Body of pancreas (tissue), 4 donors: Measurements from ENCODE around the gene APOB.

Experiments
- POLR2A ChIP-seq, 3 donors: fragments of 450-650 bp; IDR thresholded peaks; one replicate each; pipeline ENCODE4 v1.6.1; 2016; ENCODE audit warnings: antibody characterized with exemption in 3 of 3, mild to moderate bottlenecking in 2 of 3
- TF ChIP-seq, protein P1 (sequence below), 7 experiments: fragments of 450-650 bp in 4 of 7; fragments of 200-600 bp in 3 of 7; sonication (generic) in 3 of 7; IDR thresholded peaks; one replicate each; pipeline ENCODE4 v1.5.1; 2016 to 2019; ENCODE audit warnings: antibody characterized with exemption in 7 of 7

DNA sequence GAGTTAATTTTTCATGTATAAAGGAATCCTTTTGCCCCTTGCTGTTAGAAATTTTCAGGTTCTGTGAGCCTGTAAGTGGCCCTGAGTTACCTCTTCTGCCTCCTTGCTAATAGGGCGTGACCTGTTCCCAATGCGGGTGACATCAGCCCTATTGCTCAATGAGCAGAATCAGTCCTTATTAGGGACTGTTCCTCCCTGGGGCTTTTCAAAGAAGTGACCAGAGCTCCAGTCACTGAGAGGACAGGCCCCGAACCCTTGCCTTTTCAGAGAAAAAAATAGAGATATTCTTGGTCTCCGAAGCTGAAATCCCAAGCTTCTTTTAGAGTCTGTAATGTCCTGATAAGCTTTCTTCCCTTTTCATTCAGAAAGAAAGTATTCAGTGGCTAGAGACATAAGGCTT, 8.2 kb upstream of the APOB start:
- TF ChIP-seq, protein P1, sequence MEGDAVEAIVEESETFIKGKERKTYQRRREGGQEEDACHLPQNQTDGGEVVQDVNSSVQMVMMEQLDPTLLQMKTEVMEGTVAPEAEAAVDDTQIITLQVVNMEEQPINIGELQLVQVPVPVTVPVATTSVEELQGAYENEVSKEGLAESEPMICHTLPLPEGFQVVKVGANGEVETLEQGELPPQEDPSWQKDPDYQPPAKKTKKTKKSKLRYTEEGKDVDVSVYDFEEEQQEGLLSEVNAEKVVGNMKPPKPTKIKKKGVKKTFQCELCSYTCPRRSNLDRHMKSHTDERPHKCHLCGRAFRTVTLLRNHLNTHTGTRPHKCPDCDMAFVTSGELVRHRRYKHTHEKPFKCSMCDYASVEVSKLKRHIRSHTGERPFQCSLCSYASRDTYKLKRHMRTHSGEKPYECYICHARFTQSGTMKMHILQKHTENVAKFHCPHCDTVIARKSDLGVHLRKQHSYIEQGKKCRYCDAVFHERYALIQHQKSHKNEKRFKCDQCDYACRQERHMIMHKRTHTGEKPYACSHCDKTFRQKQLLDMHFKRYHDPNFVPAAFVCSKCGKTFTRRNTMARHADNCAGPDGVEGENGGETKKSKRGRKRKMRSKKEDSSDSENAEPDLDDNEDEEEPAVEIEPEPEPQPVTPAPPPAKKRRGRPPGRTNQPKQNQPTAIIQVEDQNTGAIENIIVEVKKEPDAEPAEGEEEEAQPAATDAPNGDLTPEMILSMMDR (IDR thresholded peaks at IDR 0.05) = no peak
- no peak for TF ChIP-seq POLR2A (IDR thresholded peaks at IDR 0.05)
